Measurements from ENCODE around the gene QRICH1.

The QRICH1 gene

GRCh38 chr3:49021813-49022687 is 71.8 kb downstream of the QRICH1 start, which contains the start of gene NDUFAF3:
Gene NDUFAF3 (plus strand): TSS chr3:49022121. CDS start chr3:49022145, 24 bp downstream.
- DNase-seq (ENCODE audit: extremely low spot score), result peak; percentile 90
- ChIA-PET POLR2A (interaction anchor here (0.6 to 3.4 kb wide), 9 partner anchors 7 to 448 kb away, joined by 3 to 50 read pairs (median 6); partner anchors contain the start of genes DAG1, IMPDH2, QRICH1 and USP4), CTCF (interaction anchor here (0.7 to 8.3 kb wide), 25 partner anchors 9 to 1243 kb away, joined by 3 to 131 read pairs (median 4); partner anchors contain the start of genes DAG1, P4HTM, QARS1 and RHOA)
- TF ChIP-seq CTCF (IDR thresholded peaks at IDR 0.05; ENCODE audit: control extremely low read depth, extremely low read depth, low read depth, missing control alignments), result peak; percentile 99

- DNase-seq (ENCODE audit: extremely low spot score), result peak; percentile 95
- TF ChIP-seq CTCF (IDR thresholded peaks at IDR 0.05; ENCODE audit: control extremely low read depth, extremely low read depth, low read depth, missing control alignments), result no peak
- POLR2A ChIA-PET, result interaction anchor here (0.5 to 3.4 kb wide), 15 partner anchors 8 to 941 kb away, joined by 3 to 50 read pairs (median 5); partner anchors contain the start of genes DAG1, IMPDH2, QRICH1 and USP4
- CTCF ChIA-PET, result interaction anchor here (0.7 to 8.3 kb wide), 23 partner anchors 10 to 1242 kb away, joined by 3 to 131 read pairs (median 4); partner anchors contain the start of genes DAG1, P4HTM, QARS1 and QRICH1
These were observed 72.6 kb downstream of the QRICH1 start for GRCh38 chr3:49021213-49021812.

- ChIA-PET POLR2A (interaction anchor here (0.5 to 3.4 kb wide), 12 partner anchors 9 to 941 kb away, joined by 3 to 50 read pairs (median 5); partner anchors contain the start of genes IMPDH2, QRICH1, USP4 and WDR6), CTCF (interaction anchor here (0.9 to 8.3 kb wide), 10 partner anchors 11 to 101 kb away, joined by 3 to 131 read pairs (median 5); partner anchors contain the start of genes P4HTM, QARS1, QRICH1 and USP19)
- TF ChIP-seq CTCF (IDR thresholded peaks at IDR 0.05; ENCODE audit: control extremely low read depth, extremely low read depth, low read depth, missing control alignments), result no peak
- DNase-seq (ENCODE audit: extremely low spot score), result peak; percentile 54
These were observed 73.3 kb downstream of the QRICH1 start for GRCh38 chr3:49020330-49021212.

GRCh38 chr3:49019941-49020329 is 73.9 kb downstream of the QRICH1 start:
- POLR2A ChIA-PET, result interaction anchor here (0.6 to 3.4 kb wide), 10 partner anchors 9 to 1089 kb away, joined by 3 to 50 read pairs (median 5); partner anchors contain the start of genes IMPDH2, QRICH1 and WDR6
- no peak for TF ChIP-seq CTCF (IDR thresholded peaks at IDR 0.05; ENCODE audit: control extremely low read depth, extremely low read depth, low read depth, missing control alignments)
- CTCF ChIA-PET, result interaction anchor here (1.0 to 8.3 kb wide), 6 partner anchors 10 to 101 kb away, joined by 3 to 131 read pairs (median 12); partner anchors contain the start of genes P4HTM, QRICH1, USP19 and WDR6
- DNase-seq (ENCODE audit: extremely low spot score), result no peak

GRCh38 chr3:49018707-49019006 is 75.2 kb downstream of the QRICH1 start:
- ChIA-PET CTCF (interaction anchor here (0.7 to 8.3 kb wide), 3 partner anchors 9 to 31 kb away, joined by 4 to 131 read pairs (median 8); partner anchors contain the start of genes P4HTM and WDR6), POLR2A (interaction anchor here (0.6 to 4.2 kb wide), 6 partner anchors 9 to 75 kb away, joined by 3 to 28 read pairs (median 6); partner anchors contain the start of genes IMPDH2, QRICH1 and WDR6)
- no peak for TF ChIP-seq CTCF (IDR thresholded peaks at IDR 0.05; ENCODE audit: control extremely low read depth, extremely low read depth, low read depth, missing control alignments)
- no peak for DNase-seq (ENCODE audit: extremely low spot score)

Measured in GM10248 (cell line).